Measurements from ENCODE around the gene TMEM178A.
"Not testable (repeated sequence)": the region's sequence is repeated elsewhere in the genome, so short reads cannot be mapped to it uniquely, and the experiment has no call there.

TMEM178A gene

DNA sequence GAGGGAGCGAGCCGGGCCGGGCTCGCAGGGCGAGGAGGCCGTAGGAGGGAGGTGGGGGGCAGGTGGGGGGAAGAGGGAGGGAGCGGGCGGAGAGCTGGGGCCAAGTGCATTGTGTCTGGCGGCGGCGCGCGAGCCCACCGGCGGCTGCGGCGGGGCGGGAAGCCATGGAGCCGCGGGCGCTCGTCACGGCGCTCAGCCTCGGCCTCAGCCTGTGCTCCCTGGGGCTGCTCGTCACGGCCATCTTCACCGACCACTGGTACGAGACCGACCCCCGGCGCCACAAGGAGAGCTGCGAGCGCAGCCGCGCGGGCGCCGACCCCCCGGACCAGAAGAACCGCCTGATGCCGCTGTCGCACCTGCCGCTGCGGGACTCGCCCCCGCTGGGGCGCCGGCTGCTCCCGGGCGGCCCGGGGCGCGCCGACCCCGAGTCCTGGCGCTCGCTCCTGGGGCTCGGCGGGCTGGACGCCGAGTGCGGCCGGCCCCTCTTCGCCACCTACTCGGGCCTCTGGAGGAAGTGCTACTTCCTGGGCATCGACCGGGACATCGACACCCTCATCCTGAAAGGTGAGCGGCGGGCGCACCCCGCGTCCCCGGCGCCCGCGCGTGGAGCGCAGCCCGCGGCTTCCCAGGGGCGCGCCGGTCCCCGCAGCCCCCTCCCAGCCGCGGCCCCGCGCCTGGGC is at the start of gene TMEM178A:
Gene TMEM178A, plus strand, starts transcription at position 107 of the 680 bp plus-strand sequence. Its CDS starts 58 bp downstream, at position 165.
- peak; percentile 40 for DNase-seq

DNA sequence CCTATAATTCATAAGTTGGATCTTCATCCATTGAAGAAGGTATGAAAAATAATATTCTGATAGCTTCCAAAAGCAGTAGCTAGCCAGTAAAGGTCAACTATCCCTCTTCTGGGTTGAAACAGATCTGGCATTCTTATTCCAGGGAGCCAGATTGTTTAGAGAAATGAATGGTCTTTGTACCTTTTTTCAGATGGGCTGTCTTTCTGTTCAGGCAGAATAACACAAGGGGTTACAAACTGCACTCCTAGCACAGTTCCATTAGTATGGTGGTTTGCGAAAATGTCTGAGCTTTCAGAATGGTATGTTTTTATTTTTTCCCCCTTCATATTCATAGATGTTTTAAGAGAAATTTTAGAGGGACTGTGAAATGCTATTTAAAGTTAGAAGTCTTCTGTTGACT is 47.5 kb upstream of the TMEM178A start:
- no peak for DNase-seq

DNA sequence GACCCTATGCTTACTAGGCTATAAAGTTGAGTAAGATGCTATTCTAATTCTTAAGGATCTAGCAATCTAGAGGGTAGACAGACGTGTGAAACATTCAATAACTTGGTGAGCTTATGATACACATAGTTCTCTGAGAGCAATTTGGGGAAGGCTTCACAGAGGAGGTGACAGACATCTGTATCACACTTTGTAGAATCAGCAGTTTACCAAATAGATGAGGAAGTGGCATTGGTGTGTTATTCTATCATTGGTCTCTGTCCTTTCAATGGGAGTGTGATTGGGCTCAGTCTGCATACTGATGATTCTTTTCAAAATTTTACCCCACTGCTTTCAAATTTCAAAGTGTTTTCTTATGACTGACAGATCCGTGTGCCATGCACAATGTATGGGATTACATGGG is 47.0 kb upstream of the TMEM178A start:
- DNase-seq: no peak

DNA sequence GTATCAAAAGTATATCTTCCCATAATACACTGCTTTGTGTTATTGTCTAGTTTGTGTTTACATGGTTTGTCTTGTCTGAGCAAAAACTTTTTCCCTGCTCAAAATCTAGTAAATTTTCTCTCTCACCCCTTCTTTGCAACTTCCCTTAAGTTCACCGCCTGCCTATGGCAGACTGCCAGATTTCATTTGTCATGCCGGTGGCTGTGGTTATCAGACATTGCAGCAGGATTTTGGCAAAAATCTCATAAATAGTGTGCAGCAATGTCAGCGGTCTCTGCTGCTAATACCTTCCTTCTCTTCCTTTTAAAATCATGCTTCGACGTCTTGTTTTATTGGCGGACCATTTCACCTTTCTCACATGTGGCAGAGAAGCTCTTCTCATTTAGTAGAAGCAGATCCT is 45.6 kb upstream of the TMEM178A start:
- peak; percentile 55 for DNase-seq

DNA sequence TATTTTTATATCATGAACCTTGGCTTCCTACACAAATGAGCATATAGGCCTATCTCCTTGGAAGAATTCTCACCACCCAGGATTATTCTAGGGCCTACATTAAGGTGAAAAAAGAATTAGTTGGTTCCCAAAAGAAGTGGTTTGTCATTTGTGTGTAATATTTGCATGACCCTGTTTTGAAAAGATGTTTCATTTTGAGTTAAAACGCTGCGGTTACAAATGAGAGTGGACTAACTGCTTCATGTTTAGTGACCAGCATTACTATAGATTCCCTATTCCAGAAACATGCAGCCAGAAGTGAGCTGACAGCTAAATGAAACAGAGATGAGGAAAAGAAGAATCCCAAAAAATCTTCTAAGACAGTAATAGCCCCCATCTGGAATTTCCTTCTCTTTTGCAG is 44.1 kb upstream of the TMEM178A start:
- no peak for DNase-seq

DNA sequence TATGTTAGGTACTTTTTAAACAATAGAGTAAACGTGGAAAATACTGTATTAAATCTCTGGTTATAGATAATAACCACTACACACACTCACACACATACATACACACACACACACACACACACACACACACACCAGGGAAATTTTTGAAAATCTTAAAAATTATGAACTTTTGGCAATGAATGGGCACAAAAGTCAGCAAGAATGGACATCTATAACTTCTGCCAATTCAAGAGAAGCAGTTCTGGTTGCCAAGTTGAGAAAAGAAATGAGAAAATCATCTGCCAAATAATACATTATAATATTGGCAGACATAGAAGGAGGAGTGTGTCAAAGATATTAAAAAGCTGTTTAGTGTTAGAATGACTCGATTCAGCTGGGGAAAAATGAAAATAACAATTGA is 42.9 kb upstream of the TMEM178A start:
- DNase-seq: no peak

DNA sequence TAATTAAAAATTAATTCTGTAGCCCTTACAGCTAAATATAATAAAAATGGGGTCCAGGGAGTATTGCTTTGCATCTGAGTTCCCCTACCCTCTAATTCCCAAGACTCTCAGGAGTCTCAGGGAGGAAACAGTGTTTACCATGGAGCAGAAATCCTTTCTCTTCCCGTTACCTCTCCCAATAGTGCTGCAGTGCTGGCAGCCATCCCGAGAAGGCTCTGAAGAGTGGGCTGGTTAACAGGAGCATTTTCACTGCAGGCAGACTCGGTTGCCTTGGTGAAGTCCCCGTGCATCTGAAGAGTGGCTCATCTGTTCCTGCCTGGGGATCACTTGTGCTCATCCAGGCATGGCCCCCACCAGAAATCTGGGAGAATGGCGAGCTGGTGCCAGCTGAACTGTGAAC is 41.8 kb upstream of the TMEM178A start:
- DNase-seq: peak; percentile 67

DNA sequence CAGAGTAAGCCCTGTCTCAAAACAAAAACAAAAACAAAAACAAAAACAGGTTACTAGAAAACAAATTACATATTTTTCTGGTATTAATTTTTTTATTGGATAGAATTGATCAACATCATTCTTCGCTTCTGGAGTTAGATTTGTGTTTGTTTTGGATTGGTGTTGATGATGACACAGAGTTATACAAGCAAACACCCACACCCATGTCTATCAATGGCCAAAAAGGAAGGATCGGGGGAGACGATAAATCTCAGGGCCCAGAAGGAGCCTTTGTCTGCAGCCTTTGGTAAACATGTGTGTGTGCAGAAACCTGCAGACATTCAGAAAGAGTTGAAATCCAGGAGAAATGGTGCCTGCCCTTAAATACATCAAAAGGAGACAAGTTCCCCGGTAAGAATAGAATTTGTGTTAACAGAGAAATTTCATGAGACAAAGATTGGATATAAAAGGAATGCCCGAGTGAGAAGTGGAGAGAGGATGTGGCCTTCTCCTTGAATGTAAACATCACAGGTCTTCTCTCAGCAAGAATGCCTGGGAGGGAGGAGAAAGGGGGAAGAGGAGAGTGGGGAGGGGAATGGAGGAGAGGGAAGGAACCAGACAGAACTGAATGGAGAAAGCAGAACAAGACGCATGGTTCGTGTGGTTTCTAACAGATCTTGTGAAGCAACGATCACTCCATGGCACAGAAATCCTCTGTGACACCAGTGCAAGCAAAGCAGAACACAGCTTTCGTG is 40.4 kb upstream of the TMEM178A start:
- DNase-seq: no peak

DNA sequence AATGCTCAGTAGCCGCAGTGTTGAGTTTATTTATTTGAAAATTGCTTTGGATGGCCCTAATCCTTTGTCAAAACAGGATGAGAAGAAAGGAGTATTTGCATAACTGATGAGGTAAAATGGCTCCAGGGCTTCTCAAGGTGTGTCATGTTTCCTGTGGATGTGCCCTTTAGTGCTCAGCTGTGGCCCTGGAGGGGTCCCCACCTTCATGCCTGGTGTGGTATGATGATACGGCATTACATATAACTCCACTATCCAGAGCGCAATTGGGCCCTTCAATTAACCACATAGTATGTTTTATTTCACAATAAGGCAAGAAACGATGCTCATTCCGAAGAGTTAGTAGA is 39.8 kb upstream of the TMEM178A start:
- DNase-seq: no peak

DNA sequence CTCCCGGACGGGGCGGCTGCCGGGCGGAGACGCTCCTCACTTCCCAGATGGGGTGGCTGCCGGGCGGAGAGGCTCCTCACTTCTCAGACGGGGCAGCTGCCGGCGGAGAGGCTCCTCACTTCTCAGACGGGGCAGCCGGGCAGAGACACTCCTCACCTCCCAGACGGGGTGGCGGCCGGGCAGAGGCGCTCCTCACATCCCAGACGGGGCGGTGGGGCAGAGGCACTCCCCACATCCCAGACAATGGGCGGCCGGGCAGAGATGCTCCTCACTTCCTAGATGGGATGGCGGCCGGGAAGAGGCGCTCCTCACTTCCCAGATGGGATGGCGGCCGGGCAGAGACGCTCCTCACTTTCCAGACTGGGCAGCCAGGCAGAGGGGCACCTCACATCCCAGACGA is 37.4 kb upstream of the TMEM178A start:
- not testable (repeated sequence) for DNase-seq

DNA sequence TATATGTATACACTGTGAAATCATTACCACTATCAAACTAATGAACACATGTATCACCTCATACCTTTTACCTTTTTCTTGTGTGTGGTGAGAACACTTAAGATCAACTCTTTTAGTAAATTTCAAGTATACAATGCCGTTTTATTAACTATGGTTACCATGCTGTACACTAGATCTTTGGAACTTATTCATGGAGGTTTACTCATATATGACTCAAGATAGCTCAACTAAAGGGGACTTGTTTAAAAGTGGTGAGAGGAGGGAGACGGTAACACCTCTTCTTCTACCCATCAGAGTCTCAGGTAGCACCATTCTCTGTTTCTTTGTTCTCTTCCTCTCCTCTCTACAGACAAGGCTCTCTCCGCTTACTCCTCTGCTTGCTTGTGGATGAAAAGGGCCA is 36.1 kb upstream of the TMEM178A start:
- DNase-seq: no peak

DNA sequence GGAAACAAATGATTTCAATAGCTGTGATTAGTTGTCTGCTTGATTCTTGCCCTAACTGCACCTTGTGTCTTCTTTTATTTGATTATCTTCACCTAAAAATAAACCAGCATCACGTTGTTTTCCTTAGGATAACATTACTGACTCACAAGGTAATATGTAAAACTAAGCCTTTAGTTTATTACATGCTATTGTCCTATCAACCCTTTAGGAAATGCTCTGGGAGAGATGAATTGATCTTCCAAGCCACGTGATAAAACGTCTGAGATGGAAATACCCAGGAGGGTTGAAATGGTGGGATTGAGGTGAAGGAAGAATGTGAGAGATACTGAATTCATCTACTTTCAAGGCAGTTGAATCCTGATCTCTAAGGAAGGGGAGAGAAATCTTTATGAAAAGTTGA is 34.5 kb upstream of the TMEM178A start:
- DNase-seq: no peak

DNA sequence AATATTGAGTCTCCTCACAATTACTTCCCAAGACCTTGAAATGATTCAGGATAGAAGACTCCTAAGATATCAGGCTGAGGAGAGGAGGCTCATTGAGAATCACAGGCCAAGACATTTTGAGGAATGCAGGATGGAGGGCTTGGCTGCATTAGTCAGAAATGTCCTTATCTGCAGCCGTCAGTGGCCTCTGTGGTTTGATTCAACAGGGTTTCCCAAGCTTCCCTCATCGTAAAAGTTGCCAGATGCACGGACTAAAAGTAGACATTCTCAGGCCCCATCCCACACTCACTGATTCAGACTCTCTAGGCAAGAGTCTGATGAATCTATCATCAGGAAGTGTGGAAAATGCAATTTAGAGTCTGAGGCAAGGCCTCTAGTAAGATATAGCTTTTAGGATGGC is 34.0 kb upstream of the TMEM178A start:
- DNase-seq: no peak

DNA sequence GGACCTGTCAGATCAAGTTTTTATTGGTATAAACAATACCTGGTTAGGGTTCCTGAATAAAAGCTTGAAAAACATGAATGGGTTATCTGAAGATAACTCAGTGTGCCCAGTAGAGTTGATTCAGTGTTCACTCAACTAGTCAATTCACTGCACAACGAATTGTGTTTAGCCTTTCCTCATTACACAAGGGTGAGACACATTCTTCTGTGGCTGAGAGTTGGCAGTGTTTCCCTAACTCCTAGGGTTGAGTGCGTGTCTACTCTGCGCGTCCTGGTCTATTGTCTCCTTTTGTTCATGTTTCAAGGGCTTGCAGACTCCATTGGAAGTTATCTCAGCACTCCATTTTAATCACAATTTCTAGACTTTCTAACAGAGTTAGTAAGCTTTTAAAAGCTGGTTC is 32.8 kb upstream of the TMEM178A start:
- no peak for DNase-seq

DNA sequence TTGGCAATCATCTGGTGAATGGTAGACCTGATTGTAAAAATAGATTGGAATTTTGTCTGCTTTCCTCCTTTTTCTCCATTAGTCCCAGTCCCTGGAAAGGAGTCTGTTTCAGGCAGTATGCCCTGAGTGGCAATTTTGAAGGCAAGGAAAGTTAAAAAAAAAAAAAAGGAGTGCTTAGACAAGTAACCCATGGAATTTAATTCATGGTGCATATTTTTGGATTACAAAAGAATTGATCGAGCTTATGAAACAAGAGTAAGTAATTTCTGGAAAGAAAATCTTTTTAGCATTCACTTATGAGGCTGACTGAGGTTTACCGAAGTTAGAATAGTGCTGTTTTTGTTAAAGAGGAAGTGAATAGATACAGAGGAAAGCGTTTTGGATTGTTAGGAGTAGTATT is 29.4 kb upstream of the TMEM178A start:
- DNase-seq: no peak

DNA sequence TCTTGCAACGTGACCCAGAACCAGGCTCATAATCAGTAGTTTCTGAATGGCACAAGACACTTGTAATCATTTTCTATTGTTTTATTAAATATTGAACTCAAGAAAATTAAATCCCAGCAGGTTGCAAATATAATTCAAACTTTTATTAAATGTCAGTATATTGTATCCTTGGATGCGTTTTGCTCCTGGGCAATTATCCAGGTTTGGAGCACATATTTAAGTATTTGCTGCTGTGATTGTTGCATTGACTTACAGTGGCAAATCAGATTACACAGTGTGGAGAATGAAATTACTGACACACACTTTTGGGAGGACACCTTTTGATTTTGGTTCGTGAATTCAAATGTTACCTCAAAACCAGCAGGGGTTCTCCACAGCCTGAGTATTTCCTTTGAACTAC is 27.1 kb upstream of the TMEM178A start:
- DNase-seq: no peak

DNA sequence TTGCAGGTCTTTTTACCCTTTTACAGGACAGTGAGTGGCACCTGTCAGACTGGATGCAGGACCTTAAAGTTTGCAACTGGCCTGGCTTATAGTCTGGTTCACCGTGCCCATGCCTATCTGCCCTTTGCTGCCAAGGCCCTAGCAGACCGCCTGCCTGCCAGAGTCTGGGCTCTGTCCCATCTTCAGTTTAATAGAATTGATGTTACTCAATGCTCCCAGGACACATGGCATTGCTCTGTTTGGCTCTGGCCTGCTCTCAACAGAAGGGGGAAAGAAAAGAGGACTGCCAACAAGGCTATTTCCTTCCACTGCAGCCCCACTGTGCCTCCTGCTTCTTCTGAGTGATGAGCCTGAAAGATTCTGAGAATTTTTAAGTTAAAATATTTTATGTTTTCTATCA is 25.6 kb upstream of the TMEM178A start:
- no peak for DNase-seq

DNA sequence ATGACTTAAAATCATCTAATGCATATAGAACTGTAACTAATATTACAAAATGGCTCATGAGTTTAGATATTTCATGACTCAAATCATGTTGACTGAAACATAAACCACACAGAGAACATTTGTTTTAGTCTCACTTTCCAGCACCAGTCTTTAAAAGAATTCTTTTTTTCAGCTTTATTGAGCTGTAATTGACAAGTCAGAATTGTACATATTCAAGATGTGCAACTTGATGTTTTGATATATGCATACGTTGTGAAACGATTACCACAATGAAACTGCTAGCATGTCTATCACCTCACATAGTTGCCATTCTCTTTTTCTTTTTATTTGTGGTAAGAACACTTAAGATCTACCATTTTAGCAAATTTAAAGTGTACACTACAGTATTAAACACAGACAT is 25.0 kb upstream of the TMEM178A start:
- no peak for DNase-seq

DNA sequence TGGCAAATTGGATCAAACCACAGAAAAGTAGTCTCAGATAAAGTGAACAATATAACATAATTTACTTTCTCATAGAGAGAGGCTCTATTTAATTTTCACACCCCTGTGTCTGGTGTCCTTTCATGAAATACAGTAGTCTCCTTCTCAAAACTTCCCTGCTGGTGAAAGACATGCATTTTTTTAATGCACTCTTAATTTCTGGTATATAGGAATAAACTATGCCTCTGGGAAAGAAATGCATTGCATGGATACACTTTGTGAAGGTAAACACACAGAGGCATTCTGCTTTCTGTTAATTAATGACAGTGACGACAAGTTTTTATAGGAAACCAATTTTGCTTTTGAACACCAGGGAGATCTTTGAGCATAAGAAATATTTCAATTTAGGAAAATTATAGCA is 24.1 kb upstream of the TMEM178A start:
- DNase-seq: no peak

DNA sequence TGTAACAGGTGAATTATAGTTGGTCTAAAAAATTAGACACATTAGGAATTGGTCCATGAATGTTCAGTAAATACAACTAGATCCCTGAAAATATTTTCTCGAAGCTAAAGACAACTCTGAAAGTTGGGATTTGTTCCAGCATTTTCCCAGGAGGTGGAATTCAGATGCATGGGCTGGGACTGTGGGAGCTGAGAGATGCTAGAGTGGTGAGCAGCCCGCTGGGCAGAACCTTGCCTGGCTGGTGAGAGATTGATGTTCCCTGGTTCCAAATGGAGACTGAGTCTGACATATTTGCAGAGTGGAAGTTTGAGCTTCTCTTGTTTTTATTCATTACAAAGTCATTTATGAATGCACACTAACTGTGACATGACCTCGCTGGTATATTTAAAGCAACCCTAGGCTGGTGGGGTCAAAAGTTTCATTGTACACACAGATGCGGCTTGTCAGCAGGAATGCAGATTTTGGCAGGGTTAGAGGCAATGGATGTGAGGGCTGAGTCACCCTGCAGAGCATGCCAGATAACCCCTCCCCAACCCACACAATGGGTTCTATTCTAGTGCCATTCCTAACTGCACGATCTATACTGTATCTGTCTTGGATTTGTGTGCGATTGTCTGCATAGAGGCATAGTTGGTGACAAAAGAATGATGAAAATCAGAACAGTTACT is 23.5 kb upstream of the TMEM178A start:
- DNase-seq: peak; percentile 43

DNA sequence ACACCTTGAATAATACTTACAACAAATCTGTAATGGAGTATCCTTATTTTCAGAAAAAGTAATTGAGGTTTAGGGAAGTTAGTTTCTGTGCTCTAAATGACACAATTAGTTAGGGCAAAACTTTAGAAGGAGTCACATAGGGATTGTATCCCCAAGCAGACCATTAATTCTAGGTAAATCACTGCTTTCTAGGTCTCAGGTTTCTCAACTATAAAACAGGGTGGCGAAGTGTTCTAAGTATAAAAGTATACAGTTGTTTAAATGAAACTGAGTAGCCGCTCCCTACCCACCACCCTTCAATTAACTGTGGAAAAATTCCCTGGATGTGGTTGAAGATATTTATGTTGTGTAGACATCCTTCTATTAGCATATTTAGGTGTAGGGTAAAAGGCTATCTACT is 19.9 kb upstream of the TMEM178A start:
- no peak for DNase-seq

DNA sequence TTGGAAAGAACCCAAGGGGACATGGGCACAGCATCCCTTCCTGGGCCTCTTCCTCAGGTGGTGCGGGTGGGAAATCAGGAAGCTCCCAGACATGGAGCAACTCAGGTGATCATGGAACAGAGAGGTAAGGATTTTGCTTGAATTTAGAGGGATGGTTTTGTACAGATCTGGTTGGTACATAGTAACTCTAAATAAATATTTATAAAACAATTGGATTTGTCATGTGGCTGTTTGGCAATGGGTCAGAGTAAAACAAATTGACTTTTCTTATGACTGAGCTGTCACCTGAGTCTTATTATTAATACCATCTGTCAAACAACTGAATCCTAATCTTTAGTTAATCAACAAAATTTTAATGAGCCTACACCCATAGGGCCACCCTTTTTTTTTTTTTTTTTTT is 19.4 kb upstream of the TMEM178A start:
- DNase-seq: no peak

DNA sequence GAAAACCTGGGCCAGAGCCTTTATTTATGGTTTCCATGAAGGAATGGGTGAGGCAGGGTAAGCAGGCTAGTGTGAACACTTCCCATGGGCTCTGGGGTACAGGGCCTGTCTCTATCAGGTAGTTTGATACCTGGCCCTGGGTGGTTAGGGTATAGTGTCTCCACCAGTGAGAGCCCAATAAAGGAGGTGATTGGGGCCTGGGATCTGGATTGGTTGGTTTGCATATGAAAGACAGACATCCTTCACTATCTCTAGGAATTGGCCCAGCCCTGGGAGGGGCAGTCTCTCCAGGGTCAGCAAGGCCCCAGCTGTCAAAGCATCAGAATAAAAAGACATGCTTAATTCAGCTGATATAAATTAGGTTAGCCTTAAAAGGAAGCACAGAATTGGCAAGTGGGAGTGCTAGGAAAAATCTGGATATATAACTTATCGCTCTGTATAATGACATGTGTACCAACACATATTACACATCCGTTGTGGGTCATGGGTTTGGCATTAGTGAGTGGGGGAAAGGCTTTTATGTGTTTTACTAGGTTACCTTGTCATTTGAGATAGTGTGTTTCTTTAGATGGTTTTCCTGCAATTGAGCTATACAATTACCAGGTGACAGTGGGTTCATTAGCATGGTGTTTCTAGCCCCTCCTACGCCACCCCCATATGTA is 18.5 kb upstream of the TMEM178A start:
- DNase-seq: no peak

DNA sequence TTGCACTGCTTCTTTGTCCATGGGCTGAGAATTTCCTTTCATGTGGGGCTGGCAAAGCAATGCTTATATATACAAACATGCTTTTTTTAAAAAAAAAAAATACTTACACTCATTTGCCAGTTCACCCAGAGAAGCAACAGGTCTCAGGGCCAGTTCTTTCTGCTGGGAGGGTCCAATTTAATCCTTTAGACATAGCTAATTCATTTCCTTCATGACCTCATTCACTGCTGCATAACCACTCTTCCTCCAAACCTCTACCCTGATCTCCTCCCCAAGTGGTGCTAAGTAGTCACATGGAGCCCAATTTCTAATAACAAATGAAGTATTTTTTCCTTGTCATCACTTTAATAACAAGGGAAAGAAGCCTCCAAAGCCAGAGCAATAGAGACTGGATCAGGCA is 17.1 kb upstream of the TMEM178A start:
- DNase-seq: no peak
